Skeletal muscle tissue (tissue), 5 donors: ENCODE data around the gene UROC1. TPM values are rescaled to one million over a fixed set of nuclear protein-coding genes. Genes with fewer than 3 reads are reported as not detected.

Source experiments
- H3K27ac ChIP-seq: one replicate; pipeline ENCODE4 v1.7.0; 2013; ENCODE audit warnings: mild to moderate bottlenecking, low read depth, low read length, inconsistent platforms
- H3K27me3 ChIP-seq, 3 donors: one replicate each; pipeline ENCODE4 v1.7.0; 2013; ENCODE audit warnings: low read length in 3 of 3; ENCODE audit not compliant: control insufficient read depth in 3 of 3, insufficient read depth in 3 of 3
- H3K36me3 ChIP-seq, 3 donors: one replicate each; pipeline ENCODE4 v1.7.0; 2013; ENCODE audit warnings: low read length in 3 of 3; ENCODE audit not compliant: control insufficient read depth in 3 of 3, insufficient read depth in 3 of 3
- H3K4me1 ChIP-seq, 3 donors: one replicate each; pipeline ENCODE4 v1.7.0; 2013; ENCODE audit warnings: low read length in 3 of 3, mild to moderate bottlenecking in 3 of 3; ENCODE audit not compliant: control insufficient read depth in 3 of 3, insufficient read depth in 3 of 3
- H3K4me3 ChIP-seq, 3 donors: one replicate each; pipeline ENCODE4 v1.7.0; 2013; ENCODE audit warnings: low read length in 3 of 3
- H3K9ac ChIP-seq, 3 donors: one replicate each; pipeline ENCODE4 v1.7.0; 2013; ENCODE audit warnings: low read length in 3 of 3, mild to moderate bottlenecking in 3 of 3, moderate library complexity in 2 of 3, low read depth in 1 of 3
- H3K9me3 ChIP-seq, 3 donors: one replicate each; pipeline ENCODE4 v1.7.0; 2013; ENCODE audit warnings: low read length in 3 of 3; ENCODE audit not compliant: control insufficient read depth in 3 of 3
- small RNA-seq: library from RNA; depleted of rRNA; stranded (forward); fragments of <200 nt; gene quantifications from one replicate; pipeline ENCODE3, GENCODE V24; 2014
- total RNA-seq: library from RNA; depleted of rRNA; stranded (reverse); fragments of >200 nt; gene quantifications from one replicate; pipeline ENCODE4 v1.2.3, GENCODE V29; 2014
- donor health status: Osteomylitis.

Gene UROC1
- total RNA-seq, 1 donor from 2014 or later = not detected

DNA sequence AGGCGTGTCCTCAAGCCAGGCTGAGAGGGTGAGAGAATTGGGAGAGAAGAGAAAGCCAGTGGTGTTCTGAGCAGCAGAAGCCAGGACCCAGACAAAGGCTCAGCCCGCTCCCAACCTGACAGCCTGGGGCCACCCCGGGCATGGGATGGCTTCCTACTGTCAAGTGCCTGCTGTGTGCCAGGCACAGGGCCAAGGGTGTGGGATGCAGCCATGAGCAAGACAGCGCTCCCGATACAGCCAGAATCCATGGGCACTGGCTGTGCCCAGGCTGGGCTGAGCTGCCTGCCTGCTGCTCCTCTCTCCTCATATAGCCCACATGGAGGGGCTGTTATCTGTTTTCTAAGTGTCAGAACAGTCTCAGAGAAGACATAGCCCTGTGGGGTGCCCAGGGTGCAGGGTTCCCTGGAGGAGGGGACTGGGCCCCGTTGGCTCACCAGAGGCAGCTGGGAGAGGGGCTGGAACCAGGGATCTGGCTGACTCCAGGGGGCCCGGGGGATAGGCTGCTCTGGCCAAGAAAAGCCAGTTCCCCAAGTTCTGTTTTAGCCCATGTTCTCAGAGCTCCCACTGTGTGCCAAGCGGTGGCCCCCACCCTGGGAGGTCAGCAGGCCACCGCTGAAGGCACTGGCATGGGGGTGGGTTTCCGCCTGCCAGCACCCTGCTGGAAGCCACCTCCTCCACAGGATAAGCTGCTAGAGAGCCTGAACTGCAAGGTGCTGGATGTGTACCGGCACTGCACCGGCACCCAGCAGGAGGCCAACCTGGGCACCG, 83.9 kb downstream of the UROC1 start:
- no peak overlapping the region for H3K4me3 ChIP-seq
- H3K27me3 ChIP-seq = no peaks in the 10 kb centered on the region
- peak overlapping the region in 1 of 3 donors; percentile 25 for H3K9ac ChIP-seq
- H3K27ac ChIP-seq = peak overlapping the region; percentile 29
- peaks cover 26 to 31% (median 29%) of the 10 kb centered on the region in 3 donors for H3K36me3 ChIP-seq
- no peaks in the 10 kb centered on the region for H3K9me3 ChIP-seq
- H3K4me1 ChIP-seq = peaks cover 0 to 26% (median 17%) of the 10 kb centered on the region in 3 donors

DNA sequence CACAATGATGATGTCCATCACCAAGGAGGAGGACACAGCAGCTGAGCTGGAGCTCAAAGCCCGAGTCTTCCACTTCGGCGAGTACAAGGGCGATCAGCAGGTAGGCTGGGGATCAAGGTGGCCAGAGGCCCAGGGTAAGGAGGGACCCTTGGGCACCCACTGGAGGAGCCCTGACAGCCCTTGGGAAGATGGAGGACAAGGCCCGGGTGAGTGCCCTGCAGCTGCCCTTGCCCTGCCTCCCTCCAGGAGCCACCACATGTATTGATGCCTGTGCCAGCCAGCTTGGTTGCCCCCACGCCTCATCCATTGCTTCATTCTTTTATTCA, 84.5 kb downstream of the UROC1 start:
- peak overlapping the region; percentile 29 for H3K27ac ChIP-seq

DNA sequence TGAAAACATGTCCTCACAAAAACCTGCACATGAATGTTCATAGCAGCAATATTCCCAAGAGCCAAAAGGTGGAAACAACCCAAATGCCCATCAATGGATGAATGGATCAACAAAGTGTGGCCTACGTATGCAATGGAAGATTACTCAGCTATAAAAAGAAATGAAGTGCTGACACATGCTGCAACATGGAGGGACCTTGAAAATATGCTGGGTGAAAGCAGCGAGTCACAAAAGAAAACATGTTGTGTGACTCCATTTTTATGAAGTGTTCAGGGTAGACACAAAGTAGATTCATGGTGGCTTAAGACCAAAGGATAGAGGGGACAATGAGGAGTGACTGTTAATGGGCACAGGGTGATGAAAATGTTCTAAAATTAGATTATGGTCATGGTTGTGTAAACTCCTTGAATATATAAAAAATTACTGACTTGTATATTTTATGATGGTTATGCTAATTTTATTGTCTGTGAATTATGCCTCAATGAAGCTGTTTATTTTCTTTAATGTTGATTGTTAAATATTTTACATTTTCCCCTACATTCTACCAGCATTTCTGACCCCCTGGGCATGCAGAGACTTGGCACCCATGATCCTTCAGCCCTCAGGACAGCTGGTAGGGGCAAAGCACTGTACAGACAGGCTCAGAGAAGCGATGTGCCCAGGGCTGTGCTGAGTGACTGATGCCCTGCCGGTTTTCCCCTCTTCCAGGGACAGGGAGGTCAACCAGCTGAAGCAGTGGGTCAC, 85.0 kb downstream of the UROC1 start:
- Histone ChIP-seq H3K4me3 (no peak overlapping the region), H3K27me3 (no peaks in the 10 kb centered on the region), H3K27ac (peak overlapping the region; percentile 29), H3K9ac (no peak overlapping the region), H3K36me3 (peaks cover 15 to 21% (median 21%) of the 10 kb centered on the region in 3 donors), H3K4me1 (peaks cover 0 to 26% (median 17%) of the 10 kb centered on the region in 3 donors), H3K9me3 (peaks cover 0 to 1% (median 0%) of the 10 kb centered on the region in 3 donors)

More for the DNA sequence above, 84.5 kb downstream of the UROC1 start:
- Histone ChIP-seq H3K36me3 (peaks cover 20 to 25% (median 25%) of the 10 kb centered on the region in 3 donors), H3K4me3 (no peak overlapping the region), H3K9me3 (no peaks in the 10 kb centered on the region), H3K4me1 (peaks cover 0 to 26% (median 17%) of the 10 kb centered on the region in 3 donors), H3K27me3 (no peaks in the 10 kb centered on the region), H3K9ac (peak overlapping the region in 1 of 3 donors; percentile 8)

Small RNA genes within 50 kb of the gene (small RNA-seq; reads per million reads assigned to genes)
- gene RNA5SP138 = not detected

Other genes with a start within 250 kb of the UROC1 start
- gene KLF15, start 160.4 kb downstream of the UROC1 start, total RNA-seq = 2.6 TPM
- gene CFAP100, start 122.9 kb downstream of the UROC1 start, total RNA-seq = not detected
- 18.8 TPM for gene ZXDC, start 41.9 kb downstream of the UROC1 start, total RNA-seq
- gene CHST13, start 6.4 kb upstream of the UROC1 start, total RNA-seq = not detected
- under 0.01 TPM for gene C3orf22, start 41.2 kb upstream of the UROC1 start, total RNA-seq
- gene TXNRD3, start 137.4 kb upstream of the UROC1 start, total RNA-seq = 16.2 TPM
- 8.9 TPM for gene CHCHD6, start 186.5 kb upstream of the UROC1 start, total RNA-seq